Neuron (in vitro differentiated cells): Measurements from ENCODE around the gene NCAN.

Experiments
- H2AFZ ChIP-seq: one replicate; pipeline ENCODE4 v1.6.1; 2013; ENCODE audit warnings: low read depth, mild to moderate bottlenecking, inconsistent platforms, low read length, moderate library complexity
- H3K27me3 ChIP-seq: one replicate; pipeline ENCODE4 v1.6.1; 2013; ENCODE audit warnings: low read length; ENCODE audit not compliant: insufficient read depth
- H3K36me3 ChIP-seq: one replicate; pipeline ENCODE4 v1.6.1; 2013; ENCODE audit warnings: low read length; ENCODE audit not compliant: insufficient read depth
- H3K4me1 ChIP-seq: one replicate; pipeline ENCODE4 v1.6.1; 2013; ENCODE audit warnings: low read length; ENCODE audit not compliant: insufficient read depth
- H3K4me3 ChIP-seq: 2 replicates; pipeline ENCODE4 v1.5.1; 2013; ENCODE audit warnings: mild to moderate bottlenecking, low read length, moderate library complexity
- H3K9me3 ChIP-seq: one replicate; pipeline ENCODE4 v1.6.1; 2013; ENCODE audit warnings: low read length

The NCAN gene

GRCh38 chr19:19279062-19279612 is 67.4 kb downstream of the NCAN start:
- Histone ChIP-seq H3K27me3 (no peaks in the 10 kb centered on the region), H3K9me3 (no peaks in the 10 kb centered on the region), H3K4me1 (no peaks in the 10 kb centered on the region), H2AFZ (no peak overlapping the region), H3K4me3 (no peak overlapping the region), H3K36me3 (peaks cover 71% of the 10 kb centered on the region)

DNA sequence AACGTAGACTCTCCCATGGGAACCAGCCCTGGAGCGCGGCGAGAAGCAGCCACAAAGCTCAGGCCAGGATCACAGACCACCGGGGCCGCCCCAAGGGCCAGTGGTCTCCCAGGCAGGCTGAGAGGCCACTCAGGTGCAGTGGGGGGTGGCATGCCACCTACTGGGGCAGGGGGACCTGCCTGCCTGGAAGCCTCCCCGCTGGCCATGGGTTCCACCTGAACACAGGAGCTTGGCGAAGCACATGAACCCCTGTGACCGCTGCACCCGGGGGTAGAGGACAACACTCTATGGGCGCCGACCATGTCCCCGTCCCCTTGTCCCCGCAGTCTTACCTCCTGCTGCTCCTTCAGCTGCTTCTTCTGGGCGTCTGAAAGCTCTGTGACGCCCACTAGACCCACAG is 68.1 kb downstream of the NCAN start:
- H3K27me3 ChIP-seq: no peaks in the 10 kb centered on the region
- H3K9me3 ChIP-seq: peaks cover 4% of the 10 kb centered on the region
- no peaks in the 10 kb centered on the region for H3K4me1 ChIP-seq
- no peak overlapping the region for H2AFZ ChIP-seq
- H3K4me3 ChIP-seq: no peak overlapping the region
- peaks cover 77% of the 10 kb centered on the region for H3K36me3 ChIP-seq

- Histone ChIP-seq H3K4me3 (no peak overlapping the region), H3K9me3 (peaks cover 4% of the 10 kb centered on the region), H3K27me3 (no peaks in the 10 kb centered on the region), H3K4me1 (no peaks in the 10 kb centered on the region), H2AFZ (no peak overlapping the region), H3K36me3 (peaks cover 76% of the 10 kb centered on the region)
Observed at GRCh38 chr19:19280561-19280960, 68.8 kb downstream of the NCAN start.

GRCh38 chr19:19285686-19286085 is 73.9 kb downstream of the NCAN start:
- Histone ChIP-seq H3K9me3 (peaks cover 4% of the 10 kb centered on the region), H3K4me1 (no peaks in the 10 kb centered on the region), H2AFZ (no peak overlapping the region), H3K36me3 (peaks cover 66% of the 10 kb centered on the region), H3K27me3 (no peaks in the 10 kb centered on the region), H3K4me3 (no peak overlapping the region)

DNA sequence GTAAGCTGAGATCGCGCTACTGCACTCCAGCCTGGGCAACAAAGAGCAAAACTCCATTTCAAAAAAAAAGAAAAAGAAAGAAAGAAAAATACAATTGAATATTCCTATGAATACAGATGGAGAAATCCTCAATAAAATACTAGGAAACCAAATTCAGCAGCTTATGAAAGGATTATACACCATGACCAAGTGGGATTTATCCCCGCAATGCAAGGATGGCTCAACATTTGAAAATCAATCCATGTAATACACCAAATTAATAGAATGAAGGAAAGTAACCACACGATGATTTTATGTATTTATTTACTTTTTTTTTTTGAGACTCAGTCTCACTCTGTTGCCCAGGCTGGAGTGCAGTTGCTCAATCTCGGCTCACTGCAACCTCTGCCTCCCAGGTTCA is 80.8 kb downstream of the NCAN start:
- Histone ChIP-seq H3K36me3 (peaks cover 65% of the 10 kb centered on the region), H3K27me3 (no peaks in the 10 kb centered on the region), H3K4me3 (no peak overlapping the region), H3K9me3 (peaks cover 16% of the 10 kb centered on the region), H2AFZ (no peak overlapping the region), H3K4me1 (no peaks in the 10 kb centered on the region)

GRCh38 chr19:19294914-19295313 is 83.2 kb downstream of the NCAN start:
- H2AFZ ChIP-seq: no peak overlapping the region
- peaks cover 56% of the 10 kb centered on the region for H3K36me3 ChIP-seq
- no peaks in the 10 kb centered on the region for H3K4me1 ChIP-seq
- no peak overlapping the region for H3K4me3 ChIP-seq
- H3K27me3 ChIP-seq: no peaks in the 10 kb centered on the region
- H3K9me3 ChIP-seq: peaks cover 16% of the 10 kb centered on the region

- peaks cover 66% of the 10 kb centered on the region for H3K36me3 ChIP-seq
- peaks cover 13% of the 10 kb centered on the region for H3K9me3 ChIP-seq
- H3K27me3 ChIP-seq: no peaks in the 10 kb centered on the region
- H3K4me3 ChIP-seq: no peak overlapping the region
- H3K4me1 ChIP-seq: no peaks in the 10 kb centered on the region
- H2AFZ ChIP-seq: no peak overlapping the region
Observed at GRCh38 chr19:19296953-19297689, 85.4 kb downstream of the NCAN start.

GRCh38 chr19:19297759-19298158 is 86.0 kb downstream of the NCAN start:
- H3K36me3 ChIP-seq: peaks cover 70% of the 10 kb centered on the region
- no peak overlapping the region for H3K4me3 ChIP-seq
- peaks cover 11% of the 10 kb centered on the region for H3K9me3 ChIP-seq
- H3K4me1 ChIP-seq: no peaks in the 10 kb centered on the region
- H2AFZ ChIP-seq: no peak overlapping the region
- no peaks in the 10 kb centered on the region for H3K27me3 ChIP-seq

GRCh38 chr19:19300613-19301012 is 88.9 kb downstream of the NCAN start:
- Histone ChIP-seq H3K4me1 (no peaks in the 10 kb centered on the region), H3K27me3 (no peaks in the 10 kb centered on the region), H3K9me3 (no peaks in the 10 kb centered on the region), H3K36me3 (peaks cover 69% of the 10 kb centered on the region), H2AFZ (no peak overlapping the region), H3K4me3 (no peak overlapping the region)
